Tibial artery (tissue), 4 donors: ENCODE data around the gene SLC43A1.
"Not testable (repeated sequence)": the region's sequence is repeated elsewhere in the genome, so short reads cannot be mapped to it uniquely, and the experiment has no call there.

Experiments
- DNase-seq, 2 donors: peaks; one replicate each; pipeline ENCODE4 v3.0.0-alpha.2; 2019
- H3K27ac ChIP-seq, 2 donors: fragments of 200-600 bp; sonication (generic) in 1 of 2; 1 replicate in 1 of 2; 2 replicates in 1 of 2; pipeline ENCODE4 v1.5.1; 2018 to 2019; ENCODE audit warnings: mild to moderate bottlenecking in 1 of 2
- H3K27me3 ChIP-seq, 2 donors: fragments of 200-600 bp; sonication (generic) in 1 of 2; one replicate each; pipeline versions ENCODE4 v1.5.1 to v1.6.0; 2016 to 2019
- H3K36me3 ChIP-seq, 3 donors: fragments of 200-600 bp; sonication (generic) in 2 of 3; one replicate each; pipeline ENCODE4 v1.5.1; 2016 to 2019; ENCODE audit warnings: mild to moderate bottlenecking in 2 of 3
- H3K4me1 ChIP-seq, 4 donors: fragments of 200-600 bp; sonication (generic) in 2 of 4; 1 replicate in 3 of 4; 2 replicates in 1 of 4; pipeline ENCODE4 v1.5.1; 2016 to 2019
- H3K4me3 ChIP-seq, 2 donors: fragments of 200-600 bp; sonication (generic) in 1 of 2; 1 replicate in 1 of 2; 2 replicates in 1 of 2; pipeline ENCODE4 v1.5.1; 2018 to 2019; ENCODE audit warnings: mild to moderate bottlenecking in 2 of 2
- H3K9me3 ChIP-seq, 3 donors: fragments of 200-600 bp; sonication (generic) in 1 of 3; one replicate each; pipeline ENCODE4 v1.5.1; 2016 to 2019
- intact Hi-C: fragments of 100-400 bp; cut with DNase I; formaldehyde crosslinking; loops from one replicate; pipeline ENCODE4 v1.15.0; 2023; ENCODE audit warnings: low total_unique reads
- TF ChIP-seq, protein P1 (sequence below), 2 experiments: fragments of 200-600 bp in 1 of 2; fragments of 450-650 bp in 1 of 2; IDR thresholded peaks; one replicate each; pipeline ENCODE4 v1.5.1; 2017 to 2019; ENCODE audit warnings: antibody characterized with exemption in 2 of 2, mild to moderate bottlenecking in 1 of 2, moderate library complexity in 1 of 2

SLC43A1 gene

DNA sequence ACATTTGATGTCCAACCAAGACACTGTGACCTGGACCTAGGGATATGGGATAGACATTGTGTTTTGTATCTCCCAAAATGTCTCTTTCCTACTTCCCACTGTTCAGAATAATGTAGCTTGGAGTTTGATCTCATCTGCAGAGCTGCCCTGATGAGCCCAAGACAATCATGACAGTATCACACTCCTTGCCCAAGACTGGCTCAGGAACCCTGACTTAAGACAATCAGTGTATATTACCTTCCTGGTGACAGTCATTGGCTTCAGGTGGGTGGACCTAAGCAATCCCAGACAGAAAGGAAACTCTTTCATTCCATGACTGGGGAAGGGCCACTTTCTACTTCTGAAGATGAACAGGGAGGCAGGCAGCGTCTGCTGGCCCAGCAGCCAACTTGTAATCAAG is 69.4 kb downstream of the SLC43A1 start:
- no peak for DNase-seq
- no peak overlapping the region for H3K4me3 ChIP-seq
- H3K36me3 ChIP-seq, result no peaks in the 10 kb centered on the region
- peaks cover 0 to 12% of the 10 kb centered on the region in 2 donors for H3K27me3 ChIP-seq
- no peaks in the 10 kb centered on the region for H3K4me1 ChIP-seq
- TF ChIP-seq, protein P1, sequence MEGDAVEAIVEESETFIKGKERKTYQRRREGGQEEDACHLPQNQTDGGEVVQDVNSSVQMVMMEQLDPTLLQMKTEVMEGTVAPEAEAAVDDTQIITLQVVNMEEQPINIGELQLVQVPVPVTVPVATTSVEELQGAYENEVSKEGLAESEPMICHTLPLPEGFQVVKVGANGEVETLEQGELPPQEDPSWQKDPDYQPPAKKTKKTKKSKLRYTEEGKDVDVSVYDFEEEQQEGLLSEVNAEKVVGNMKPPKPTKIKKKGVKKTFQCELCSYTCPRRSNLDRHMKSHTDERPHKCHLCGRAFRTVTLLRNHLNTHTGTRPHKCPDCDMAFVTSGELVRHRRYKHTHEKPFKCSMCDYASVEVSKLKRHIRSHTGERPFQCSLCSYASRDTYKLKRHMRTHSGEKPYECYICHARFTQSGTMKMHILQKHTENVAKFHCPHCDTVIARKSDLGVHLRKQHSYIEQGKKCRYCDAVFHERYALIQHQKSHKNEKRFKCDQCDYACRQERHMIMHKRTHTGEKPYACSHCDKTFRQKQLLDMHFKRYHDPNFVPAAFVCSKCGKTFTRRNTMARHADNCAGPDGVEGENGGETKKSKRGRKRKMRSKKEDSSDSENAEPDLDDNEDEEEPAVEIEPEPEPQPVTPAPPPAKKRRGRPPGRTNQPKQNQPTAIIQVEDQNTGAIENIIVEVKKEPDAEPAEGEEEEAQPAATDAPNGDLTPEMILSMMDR (IDR thresholded peaks at IDR 0.05), result no peak
- intact Hi-C loops, result no loop called here
- H3K27ac ChIP-seq, result no peak overlapping the region
- no peaks in the 10 kb centered on the region for H3K9me3 ChIP-seq

DNA sequence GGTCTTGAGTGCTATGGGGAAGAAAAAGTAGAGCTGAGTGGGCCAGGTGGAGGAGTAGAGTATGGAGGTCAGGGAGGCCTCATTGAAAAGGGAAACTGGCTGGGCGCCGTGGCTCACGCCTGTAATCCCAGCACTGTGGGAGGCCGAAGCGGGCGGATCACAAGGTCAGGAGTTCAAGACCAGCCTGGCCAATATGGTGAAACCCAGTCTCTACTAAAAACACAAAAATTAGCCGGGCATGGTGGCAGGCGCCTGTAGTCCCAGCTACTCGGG is 70.4 kb downstream of the SLC43A1 start:
- H3K27ac ChIP-seq, H3K9me3 ChIP-seq, DNase-seq, H3K36me3 ChIP-seq, intact Hi-C loops, H3K4me1 ChIP-seq, H3K4me3 ChIP-seq: not testable (repeated sequence)
- H3K27me3 ChIP-seq, result peaks cover 0 to 12% of the 10 kb centered on the region in 2 donors

DNA sequence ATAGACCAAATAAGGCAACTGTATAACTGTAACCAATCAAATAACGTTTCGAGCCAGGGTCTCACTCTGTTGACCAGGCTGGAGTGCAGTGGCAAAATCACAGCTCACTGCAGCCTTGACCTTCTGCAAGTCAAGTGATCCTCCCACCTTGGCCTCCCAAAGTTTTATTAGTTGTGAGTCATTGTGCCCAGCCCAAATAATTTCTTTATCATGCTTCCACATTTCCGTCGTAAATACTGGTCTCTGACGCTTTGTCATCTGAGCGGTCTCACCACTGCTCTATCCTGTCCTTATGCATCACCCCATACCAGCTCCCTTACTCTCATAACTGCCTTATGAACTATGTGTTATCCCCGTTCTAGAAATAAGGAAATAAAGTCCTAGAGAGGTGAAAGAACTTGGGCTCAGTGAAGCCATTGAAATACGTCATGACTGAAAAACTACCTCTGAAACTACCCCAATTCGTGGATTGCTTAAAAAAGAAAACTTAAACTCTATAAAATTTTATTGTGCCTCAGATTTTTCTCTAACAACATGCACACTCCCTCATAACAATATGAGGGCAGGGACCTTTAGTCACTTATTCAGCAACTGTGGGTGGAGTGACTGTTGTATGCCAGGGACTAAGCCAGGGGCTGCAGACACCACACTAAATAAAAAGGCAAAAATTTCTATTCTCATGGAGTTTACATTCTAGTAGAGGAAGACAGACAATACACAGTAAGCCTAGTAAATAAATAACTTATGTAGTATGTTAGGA is 71.0 kb downstream of the SLC43A1 start:
- Histone ChIP-seq H3K36me3 (no peaks in the 10 kb centered on the region), H3K9me3 (no peaks in the 10 kb centered on the region), H3K4me3 (no peak overlapping the region), H3K4me1 (no peaks in the 10 kb centered on the region), H3K27me3 (peaks cover 0 to 12% of the 10 kb centered on the region in 2 donors), H3K27ac (no peak overlapping the region)
- intact Hi-C loops, result no loop called here
- TF ChIP-seq, protein P1 (IDR thresholded peaks at IDR 0.05), result no peak
- no peak for DNase-seq

DNA sequence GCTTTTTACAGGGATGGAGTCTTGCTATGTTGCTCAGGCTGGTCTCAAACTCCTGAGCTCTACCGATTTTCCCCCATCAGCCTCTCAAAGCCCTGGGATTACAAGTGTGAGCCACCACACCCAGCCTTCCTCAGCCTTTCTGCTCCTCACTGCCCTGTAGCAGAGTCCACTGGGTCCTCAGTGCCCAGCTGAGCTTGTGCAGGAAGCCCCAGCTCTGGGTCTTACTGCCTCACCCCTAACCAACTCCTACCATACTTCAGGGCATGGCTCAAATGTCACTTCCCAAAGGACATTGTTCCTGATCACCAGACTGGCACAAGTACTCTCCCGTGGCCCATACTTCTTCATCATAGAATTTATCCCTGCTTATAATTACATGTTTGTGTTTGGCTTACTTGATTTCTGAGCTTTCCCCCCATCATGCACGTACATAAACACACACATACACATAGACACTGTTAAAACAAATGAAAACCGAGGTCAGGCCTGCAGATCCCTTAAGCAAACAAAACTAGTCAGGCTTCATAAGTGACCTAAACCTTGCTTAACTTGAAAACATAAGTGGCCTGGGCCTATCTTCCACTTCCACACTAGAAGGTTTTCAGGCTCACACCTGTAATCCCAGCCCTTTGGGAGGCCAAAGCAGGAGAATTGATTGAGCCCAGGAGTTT is 74.6 kb downstream of the SLC43A1 start:
- H3K36me3 ChIP-seq, result no peaks in the 10 kb centered on the region
- H3K4me1 ChIP-seq, result no peaks in the 10 kb centered on the region
- no peak overlapping the region for H3K27ac ChIP-seq
- H3K27me3 ChIP-seq, result peaks cover 0 to 6% of the 10 kb centered on the region in 2 donors
- intact Hi-C loops, result no loop called here
- TF ChIP-seq, protein P1 (IDR thresholded peaks at IDR 0.05), result no peak
- no peak for DNase-seq
- no peaks in the 10 kb centered on the region for H3K9me3 ChIP-seq
- H3K4me3 ChIP-seq, result no peak overlapping the region

DNA sequence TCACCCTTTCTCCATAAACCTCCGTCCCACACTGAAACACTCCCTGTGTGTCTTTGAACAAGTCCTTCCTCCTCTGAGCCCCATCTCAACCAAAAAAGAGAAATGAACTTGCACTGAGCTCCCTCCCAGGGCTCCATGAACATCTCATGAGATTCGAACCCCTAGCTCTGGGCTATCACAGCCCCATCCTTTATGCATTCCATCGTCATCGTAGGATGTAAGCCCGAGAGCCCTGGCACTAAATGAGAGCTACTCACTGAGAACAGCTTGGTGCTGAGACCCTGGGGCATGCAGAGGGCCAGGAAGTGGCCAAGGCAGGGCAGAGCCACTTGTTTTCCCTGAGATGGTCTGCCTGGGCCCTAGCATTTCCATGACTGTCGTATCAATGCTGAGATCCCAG is 75.7 kb downstream of the SLC43A1 start:
- H3K4me3 ChIP-seq, result no peak overlapping the region
- TF ChIP-seq, protein P1 (IDR thresholded peaks at IDR 0.05), result no peak
- DNase-seq, result no peak
- no peaks in the 10 kb centered on the region for H3K27me3 ChIP-seq
- H3K9me3 ChIP-seq, result no peaks in the 10 kb centered on the region
- intact Hi-C loops, result loop anchor here (10.0 kb wide), 1 partner anchor 95 kb away; no protein-coding TSS in a partner anchor
- no peak overlapping the region for H3K27ac ChIP-seq
- no peaks in the 10 kb centered on the region for H3K36me3 ChIP-seq
- H3K4me1 ChIP-seq, result peaks cover 0 to 4% (median 0%) of the 10 kb centered on the region in 4 donors
